H1 (cell line): ENCODE results near the gene PTPN3. TPM values are rescaled to one million over a fixed set of nuclear protein-coding genes. Genes with fewer than 3 reads are reported as not detected.

Experiments
- CTCF ChIA-PET: fragments of 300-600 bp; sonication (Branson Sonifier 250); formaldehyde crosslinking; loops from one replicate; lab custom pipeline; 2021; ENCODE audit not compliant: partially characterized antibody; lab: Charles Lee
- POLR2A ChIA-PET: fragments of 300-600 bp; sonication (Branson Sonifier 250); formaldehyde crosslinking; loops from one replicate; lab custom pipeline; 2021; ENCODE audit warnings: inconsistent platforms; ENCODE audit not compliant: partially characterized antibody; lab: Charles Lee
- DNase-seq, 2 experiments: peaks; one replicate each; pipeline versions ENCODE4 v3.0.0 to v3.0.0-alpha.2; 2010 to 2022; ENCODE audit warnings: low spot score in 2 of 2, low read depth in 1 of 2, mixed read lengths in 1 of 2
- FAIRE-seq: peaks from 2 replicates; lab custom pipeline; 2011; peaks lifted over from hg19 to GRCh38; lab: Jason Lieb, UNC
- H2AFZ ChIP-seq: 2 replicates; pipeline ENCODE4 v1.8.1; 2012; ENCODE audit warnings: low read length, inconsistent platforms
- H2AK5ac ChIP-seq: 2 replicates; pipeline ENCODE4 v1.6.1; 2013; ENCODE audit warnings: low read depth, low read length
- H2BK120ac ChIP-seq: replicated peaks from 2 replicates; pipeline ENCODE3; 2013; ENCODE audit warnings: low read depth, low read length, inconsistent platforms
- H2BK12ac ChIP-seq: 2 replicates; pipeline ENCODE4 v1.6.1; 2013; ENCODE audit warnings: low read depth, low read length
- H2BK15ac ChIP-seq: 2 replicates; pipeline ENCODE4 v1.6.1; 2013; ENCODE audit warnings: low read length
- H2BK20ac ChIP-seq: 2 replicates; pipeline ENCODE4 v1.6.1; 2013; ENCODE audit warnings: low read length
- H2BK5ac ChIP-seq: 2 replicates; pipeline ENCODE4 v1.6.1; 2013; ENCODE audit warnings: low read depth, low read length
- H3K14ac ChIP-seq: 2 replicates; pipeline ENCODE4 v1.6.1; 2013; ENCODE audit warnings: inconsistent platforms; ENCODE audit not compliant: insufficient read length
- H3K18ac ChIP-seq: 2 replicates; pipeline ENCODE4 v1.6.1; 2013; ENCODE audit warnings: low read length; ENCODE audit errors: extremely low read depth
- H3K23ac ChIP-seq: 2 replicates; pipeline ENCODE4 v1.6.1; 2013; ENCODE audit warnings: inconsistent platforms; ENCODE audit not compliant: insufficient read length
- H3K23me2 ChIP-seq: 2 replicates; pipeline ENCODE4 v1.6.1; 2013; ENCODE audit warnings: low read depth, low read length
- H3K27ac ChIP-seq: 2 replicates; pipeline ENCODE4 v1.6.1; 2011; ENCODE audit warnings: low read depth, low read length, inconsistent platforms
- H3K27me3 ChIP-seq, 4 experiments: replicated peaks in 1 of 4; 1 replicate in 1 of 4; 2 replicates in 3 of 4; pipeline versions ENCODE4 v1.6.1 to v1.8.1; 2011 to 2013; ENCODE audit warnings: low read length in 3 of 4, mild to moderate bottlenecking in 3 of 4, inconsistent platforms in 2 of 4, mixed read lengths in 2 of 4, moderate library complexity in 1 of 4; ENCODE audit not compliant: control insufficient read depth in 3 of 4, insufficient read depth in 3 of 4; ENCODE audit errors: extremely low read depth in 1 of 4
- H3K36me3 ChIP-seq, 4 experiments: 2 replicates each; pipeline versions ENCODE4 v1.6.1 to v1.8.1; 2011 to 2013; ENCODE audit warnings: mild to moderate bottlenecking in 4 of 4, low read length in 3 of 4, moderate library complexity in 2 of 4, control low read depth in 1 of 4, inconsistent platforms in 1 of 4; ENCODE audit not compliant: insufficient read depth in 4 of 4, control insufficient read depth in 2 of 4
- H3K4ac ChIP-seq: replicated peaks from 2 replicates; pipeline ENCODE3; 2013; ENCODE audit warnings: low read length, low read depth, mixed read lengths, inconsistent platforms; ENCODE audit not compliant: insufficient read length
- H3K4me1 ChIP-seq, 4 experiments: replicated peaks in 1 of 4; 1 replicate in 1 of 4; 2 replicates in 3 of 4; pipeline versions ENCODE4 v1.6.1 to v1.8.1; 2011 to 2013; ENCODE audit warnings: low read length in 3 of 4, inconsistent platforms in 2 of 4, mixed read lengths in 1 of 4; ENCODE audit not compliant: insufficient read depth in 4 of 4, control insufficient read depth in 3 of 4
- H3K4me2 ChIP-seq, 2 experiments: 2 replicates each; pipeline versions ENCODE4 v1.6.1 to v1.8.1; 2011 to 2013; ENCODE audit warnings: low read depth in 2 of 2, low read length in 2 of 2, control low read depth in 1 of 2, inconsistent platforms in 1 of 2, mild to moderate bottlenecking in 1 of 2; ENCODE audit not compliant: insufficient read depth in 1 of 2
- H3K4me3 ChIP-seq, 4 experiments: fragments of 200-600, 300-600 bp in 1 of 4; sonication (generic), shearing (Covaris generic), sonication (Bioruptor Twin) in 1 of 4; 2 replicates each; pipeline versions ENCODE4 v1.5.1 to v1.8.1; 2011 to 2016; ENCODE audit warnings: low read length in 4 of 4, low read depth in 3 of 4, control low read depth in 2 of 4, inconsistent platforms in 2 of 4, mild to moderate bottlenecking in 2 of 4, mixed read lengths in 1 of 4, moderate library complexity in 1 of 4; ENCODE audit not compliant: insufficient read depth in 2 of 4; ENCODE audit errors: extremely low read depth in 1 of 4
- H3K56ac ChIP-seq: replicated peaks from 2 replicates; pipeline ENCODE3; 2013; ENCODE audit warnings: low read depth, mild to moderate bottlenecking, mixed read lengths, low read length, inconsistent platforms; ENCODE audit not compliant: insufficient read length
- H3K79me1 ChIP-seq: 2 replicates; pipeline ENCODE4 v1.6.1; 2013; ENCODE audit warnings: low read depth, low read length, control low read depth
- H3K79me2 ChIP-seq, 2 experiments: 2 replicates each; pipeline versions ENCODE4 v1.6.1 to v1.8.1; 2012 to 2013; ENCODE audit warnings: low read length in 2 of 2, mild to moderate bottlenecking in 2 of 2, inconsistent platforms in 1 of 2; ENCODE audit not compliant: insufficient read depth in 2 of 2, control insufficient read depth in 1 of 2
- H3K9ac ChIP-seq, 4 experiments: replicated peaks in 1 of 4; 1 replicate in 1 of 4; 2 replicates in 3 of 4; pipeline versions ENCODE4 v1.6.1 to v1.8.1; 2011 to 2013; ENCODE audit warnings: low read depth in 3 of 4, low read length in 3 of 4, control low read depth in 2 of 4, mild to moderate bottlenecking in 2 of 4, moderate library complexity in 2 of 4, inconsistent platforms in 1 of 4; ENCODE audit errors: extremely low read depth in 1 of 4
- H3K9me3 ChIP-seq, 2 experiments: 2 replicates each; pipeline versions ENCODE4 v1.6.1 to v1.8.1; 2012 to 2013; ENCODE audit warnings: mild to moderate bottlenecking in 2 of 2, moderate library complexity in 2 of 2, control low read depth in 1 of 2, inconsistent platforms in 1 of 2, low read depth in 1 of 2, low read length in 1 of 2, mixed read lengths in 1 of 2; ENCODE audit not compliant: insufficient read depth in 2 of 2
- H4K20me1 ChIP-seq, 2 experiments: replicated peaks in 1 of 2; 2 replicates each; pipeline versions ENCODE3 to v1.8.1; 2011 to 2013; ENCODE audit warnings: inconsistent platforms in 2 of 2, low read length in 2 of 2, mild to moderate bottlenecking in 1 of 2; ENCODE audit not compliant: insufficient read depth in 2 of 2, control insufficient read depth in 1 of 2
- H4K5ac ChIP-seq: 2 replicates; pipeline ENCODE4 v1.6.1; 2013; ENCODE audit warnings: low read length, low read depth, mixed read lengths, inconsistent platforms; ENCODE audit not compliant: insufficient read length
- H4K8ac ChIP-seq: 2 replicates; pipeline ENCODE4 v1.8.0; 2013; ENCODE audit warnings: mild to moderate bottlenecking, moderate library complexity, low read length, inconsistent platforms; ENCODE audit not compliant: insufficient read depth; ENCODE audit errors: extremely low read depth
- H4K91ac ChIP-seq: replicated peaks from 2 replicates; pipeline ENCODE3; 2013; ENCODE audit warnings: low read length, mixed read lengths, inconsistent platforms; ENCODE audit not compliant: insufficient read length
- ASH2L ChIP-seq: fragments of 200-600, 300-600 bp; sonication (generic); IDR thresholded peaks from one replicate; pipeline ENCODE4 v1.7.1; 2017; ENCODE audit warnings: low read length
- BRCA1 ChIP-seq: IDR thresholded peaks from 2 replicates; pipeline ENCODE4 v1.6.1; 2012; ENCODE audit warnings: low read depth, low read length, improper control_type of control experiment
- HDAC2 ChIP-seq, 2 experiments: fragments of 300-600 bp in 1 of 2; sonication (generic) in 1 of 2; IDR thresholded peaks; 2 replicates each; pipeline ENCODE4 v1.6.1; 2011 to 2012; ENCODE audit warnings: low read depth in 2 of 2, low read length in 2 of 2, mild to moderate bottlenecking in 2 of 2, moderate library complexity in 2 of 2, borderline replicate concordance in 1 of 2, inconsistent platforms in 1 of 2
- HDAC6 ChIP-seq: IDR thresholded peaks from one replicate; pipeline ENCODE4 v1.7.1; 2012; ENCODE audit warnings: low read depth, mild to moderate bottlenecking, inconsistent platforms, low read length, moderate library complexity
- RFX5 ChIP-seq: IDR thresholded peaks from 2 replicates; pipeline ENCODE4 v1.6.1; 2011; ENCODE audit warnings: low read depth, low read length, improper control_type of control experiment, borderline replicate concordance
- SIX5 ChIP-seq: IDR thresholded peaks from 2 replicates; pipeline ENCODE4 v1.6.1; 2011; ENCODE audit warnings: mild to moderate bottlenecking, low read depth, low read length
- TBP ChIP-seq: IDR thresholded peaks from 2 replicates; pipeline ENCODE4 v1.6.1; 2011; ENCODE audit warnings: low read depth, low read length, improper control_type of control experiment
- YY1 ChIP-seq: IDR thresholded peaks from 2 replicates; pipeline ENCODE4 v1.6.1; 2011; ENCODE audit warnings: low read depth, mild to moderate bottlenecking, low read length
- WGBS, 2 experiments: shearing (Covaris generic) in 1 of 2; methylation state at CpG; one replicate each; pipeline versions ENCODE4 v1.1.6 to v1.1.7; 2013 to 2015; ENCODE audit warnings: low lambda C conversion rate in 2 of 2, mixed read lengths in 2 of 2, inconsistent platforms in 1 of 2, low coverage in 1 of 2, missing lambda C conversion rate in 1 of 2; ENCODE audit not compliant: insufficient replicate concordance in 2 of 2, insufficient coverage in 1 of 2, insufficient read length in 1 of 2; ENCODE audit errors: extremely low coverage in 1 of 2, missing lambda C conversion rate in 1 of 2; 5-methylcytosine and 5-hydroxymethylcytosine counted together
- polyA plus RNA-seq, 7 experiments: library from polyadenylated mRNA; depleted of rRNA in 3 of 7; stranded (reverse) in 5 of 7; unstranded in 2 of 7; fragments of >200 nt in 5 of 7; fragments of 200-250 nt in 2 of 7; gene quantifications; 1 replicate in 5 of 7; 2 replicates in 1 of 7; 4 replicates in 1 of 7; pipeline versions ENCODE4 v1.2.1 to v1.2.3, GENCODE V29; 2011 to 2013; ENCODE audit warnings: missing spikeins in 2 of 7, mixed read lengths in 2 of 7
- total RNA-seq: library from RNA; stranded (reverse); fragmentation: NEBNext Ultra II Directional; extraction: Animal tissue kit (Norgen Biotek cat#: 25700); gene quantifications from 2 replicates; pipeline ENCODE4 v1.2.1, GENCODE V29; 2021
- TF ChIP-seq, protein P1 (sequence below), 3 experiments: IDR thresholded peaks; 1 replicate in 2 of 3; 2 replicates in 1 of 3; pipeline versions ENCODE4 v1.5.1 to v1.6.1; 2011; ENCODE audit warnings: low read length in 3 of 3, mild to moderate bottlenecking in 3 of 3, inconsistent platforms in 2 of 3, low read depth in 1 of 3, moderate library complexity in 1 of 3; ENCODE audit not compliant: insufficient read depth in 1 of 3; ENCODE audit errors: control extremely low read depth in 1 of 3

The PTPN3 gene
- total and polyA plus RNA-seq, 2 of the 8 experiments (the other 6 are each of a cell fraction or from before 2014, with no cell fraction given), result 2.9 to 3.7 TPM

DNA sequence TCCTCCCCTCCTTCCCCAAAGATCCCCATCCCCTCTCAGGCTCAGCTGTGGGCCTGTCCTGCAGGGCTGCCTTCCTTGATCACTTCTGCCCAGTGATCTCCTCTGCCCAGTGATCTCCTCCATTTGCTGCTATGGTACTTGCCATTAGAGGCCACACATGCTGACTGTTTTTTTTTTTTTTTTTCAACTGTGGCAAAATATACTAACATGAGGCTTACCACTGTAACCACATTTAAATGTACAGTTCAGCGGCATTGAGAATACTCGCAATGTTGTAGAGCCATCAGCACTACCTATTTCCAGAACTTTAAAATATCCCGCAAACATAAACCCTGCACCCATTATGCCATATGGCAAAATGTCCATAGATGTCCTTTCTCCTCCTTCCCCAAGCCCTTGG, 115.5 kb downstream of the PTPN3 start:
- no peaks in the 10 kb centered on the region for H3K27me3 ChIP-seq
- no peak overlapping the region for H4K91ac ChIP-seq
- no peak overlapping the region for H3K4me2 ChIP-seq
- 86% methylated on average over 3 of the region's 3 CpGs; no CpG with 5 or more reads in 1 of the 2 experiments for WGBS, 2 experiments
- no peak overlapping the region for H2BK5ac ChIP-seq
- no peaks in the 10 kb centered on the region for H3K23me2 ChIP-seq
- no peak overlapping the region for H3K27ac ChIP-seq
- no peak overlapping the region for H3K4me3 ChIP-seq
- H3K79me2 ChIP-seq, result no peaks in the 10 kb centered on the region
- peaks cover 0 to 3% (median 1%) of the 10 kb centered on the region in 4 experiments; a peak in 4 of 8 replicates for H3K36me3 ChIP-seq
- no peak overlapping the region for H3K14ac ChIP-seq
- no peak for DNase-seq
- no peak overlapping the region for H4K8ac ChIP-seq
- no peak overlapping the region for H3K18ac ChIP-seq
- H4K5ac ChIP-seq, result no peak overlapping the region
- H3K9me3 ChIP-seq, result no peaks in the 10 kb centered on the region
- no peak overlapping the region for H2BK15ac ChIP-seq
- no peaks in the 10 kb centered on the region for H3K4me1 ChIP-seq
- H3K56ac ChIP-seq, result no peak overlapping the region
- no peak overlapping the region for H2AK5ac ChIP-seq
- H2BK120ac ChIP-seq, result no peak overlapping the region
- H2BK12ac ChIP-seq, result no peak overlapping the region
- ChIA-PET POLR2A (no interaction called here), CTCF (no interaction called here)
- FAIRE-seq, result no peak
- H3K9ac ChIP-seq, result no peak overlapping the region
- H4K20me1 ChIP-seq, result no peaks in the 10 kb centered on the region
- H2BK20ac ChIP-seq, result no peak overlapping the region
- no peaks in the 10 kb centered on the region for H3K79me1 ChIP-seq
- no peak overlapping the region for H3K4ac ChIP-seq
- no peak overlapping the region for H2AFZ ChIP-seq
- H3K23ac ChIP-seq, result no peak overlapping the region
- TF ChIP-seq YY1 (no peak), HDAC2 (IDR thresholded peaks at IDR 0.05; ENCODE audit: borderline replicate concordance in 1 of 2, low read depth in 2 of 2, low read length in 2 of 2) (no peak), TBP (no peak), ASH2L (no peak), BRCA1 (no peak), RFX5 (no peak), SIX5 (no peak), HDAC6 (no peak)
- TF ChIP-seq, protein P1, sequence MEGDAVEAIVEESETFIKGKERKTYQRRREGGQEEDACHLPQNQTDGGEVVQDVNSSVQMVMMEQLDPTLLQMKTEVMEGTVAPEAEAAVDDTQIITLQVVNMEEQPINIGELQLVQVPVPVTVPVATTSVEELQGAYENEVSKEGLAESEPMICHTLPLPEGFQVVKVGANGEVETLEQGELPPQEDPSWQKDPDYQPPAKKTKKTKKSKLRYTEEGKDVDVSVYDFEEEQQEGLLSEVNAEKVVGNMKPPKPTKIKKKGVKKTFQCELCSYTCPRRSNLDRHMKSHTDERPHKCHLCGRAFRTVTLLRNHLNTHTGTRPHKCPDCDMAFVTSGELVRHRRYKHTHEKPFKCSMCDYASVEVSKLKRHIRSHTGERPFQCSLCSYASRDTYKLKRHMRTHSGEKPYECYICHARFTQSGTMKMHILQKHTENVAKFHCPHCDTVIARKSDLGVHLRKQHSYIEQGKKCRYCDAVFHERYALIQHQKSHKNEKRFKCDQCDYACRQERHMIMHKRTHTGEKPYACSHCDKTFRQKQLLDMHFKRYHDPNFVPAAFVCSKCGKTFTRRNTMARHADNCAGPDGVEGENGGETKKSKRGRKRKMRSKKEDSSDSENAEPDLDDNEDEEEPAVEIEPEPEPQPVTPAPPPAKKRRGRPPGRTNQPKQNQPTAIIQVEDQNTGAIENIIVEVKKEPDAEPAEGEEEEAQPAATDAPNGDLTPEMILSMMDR (IDR thresholded peaks at IDR 0.05; ENCODE audit: control extremely low read depth in 1 of 3, insufficient read depth in 1 of 3, low read depth in 1 of 3, low read length in 3 of 3), result no peak
